Stomach (tissue), 9 donors: ENCODE measurements around the gene KIAA1671. TPM values are rescaled to one million over a fixed set of nuclear protein-coding genes. Genes with fewer than 3 reads are reported as not detected.

Experiments used
- DNase-seq, 2 donors: peaks; one replicate each; pipeline versions ENCODE4 v3.0.0 to v3.0.0-alpha.2; 2013 to 2019
- H3K27ac ChIP-seq, 5 donors: fragments of 200-600 bp in 4 of 5; sonication (generic) in 4 of 5; one replicate each; pipeline ENCODE4 v1.5.1; 2013 to 2019; ENCODE audit warnings: mild to moderate bottlenecking in 1 of 5, moderate library complexity in 1 of 5
- H3K27me3 ChIP-seq, 3 donors: fragments of 200-600 bp; sonication (generic); one replicate each; pipeline ENCODE4 v1.5.1; 2017 to 2019; ENCODE audit warnings: mixed run types in 1 of 3
- H3K36me3 ChIP-seq, 4 donors: fragments of 200-600 bp; sonication (generic); 1 replicate in 3 of 4; 2 replicates in 1 of 4; pipeline ENCODE4 v1.5.1; 2016 to 2019
- H3K4me1 ChIP-seq, 4 donors: fragments of 200-600 bp; sonication (generic); one replicate each; pipeline ENCODE4 v1.5.1; 2016 to 2019
- H3K4me3 ChIP-seq, 4 donors: fragments of 200-600 bp; sonication (generic) in 3 of 4; one replicate each; pipeline ENCODE4 v1.5.1; 2016 to 2019; ENCODE audit warnings: mild to moderate bottlenecking in 1 of 4
- H3K9me3 ChIP-seq, 4 donors: fragments of 200-600 bp; sonication (generic); one replicate each; pipeline ENCODE4 v1.5.1; 2016 to 2019
- CTCF ChIP-seq, 7 experiments: fragments of 450-650 bp in 4 of 7; fragments of 200-600 bp in 3 of 7; sonication (generic) in 3 of 7; IDR thresholded peaks; one replicate each; pipeline ENCODE4 v1.5.1; 2016 to 2019; ENCODE audit warnings: antibody characterized with exemption in 7 of 7, control low read depth in 2 of 7, mild to moderate bottlenecking in 1 of 7
- EP300 ChIP-seq: sonication (generic); formaldehyde crosslinking; IDR thresholded peaks from one replicate; pipeline ENCODE4 v1.6.1; 2017; ENCODE audit warnings: antibody characterized with exemption
- POLR2A ChIP-seq, 4 donors: fragments of 450-650 bp; IDR thresholded peaks; one replicate each; pipeline ENCODE4 v1.6.1; 2016; ENCODE audit warnings: antibody characterized with exemption in 4 of 4, control low read depth in 2 of 4, mild to moderate bottlenecking in 1 of 4, moderate library complexity in 1 of 4
- POLR2AphosphoS5 ChIP-seq, 3 donors: sonication (generic); formaldehyde crosslinking; IDR thresholded peaks; one replicate each; pipeline ENCODE4 v1.6.1; 2016; ENCODE audit warnings: antibody characterized with exemption in 3 of 3
- WGBS, 5 donors: extraction: QIAGEN DNeasy Blood & Tissue Kit in 3 of 5; methylation state at CpG; one replicate each; pipeline versions ENCODE4 v1.1.5 to v1.1.7; 2013 to 2018; 5-methylcytosine and 5-hydroxymethylcytosine counted together
- intact Hi-C: fragments of 100-400 bp; cut with DNase I; formaldehyde crosslinking; loops from one replicate; pipeline ENCODE4 v1.15.1; 2023; ENCODE audit warnings: low total_unique reads
- polyA plus RNA-seq, 3 donors: library from polyadenylated mRNA; stranded (reverse); fragments of 200-250 nt; gene quantifications; one replicate each; pipeline ENCODE4 v1.2.3, GENCODE V29; 2013
- total RNA-seq, 5 donors: library from RNA; depleted of rRNA; stranded (reverse); fragments of >200 nt; gene quantifications; one replicate each; pipeline versions ENCODE4 v1.1.0 to v1.2.3, GENCODE V29; 2014 to 2016
- donor health status: healthy with polysubstance abuse.
- donor health status: Bipolar disorder and iron deficiency.
- donor health status: healthy.

Gene KIAA1671
- total and polyA plus RNA-seq, 8 donors = 5.7 to 80.5 (median 32.5) TPM

- 82 to 90% (median 86%) methylated on average over 5 to 8 of the region's 8 CpGs for WGBS, 5 donors
- H3K36me3 ChIP-seq = no peaks in the 10 kb centered on the region
- DNase-seq = no peak
- H3K27me3 ChIP-seq = no peaks in the 10 kb centered on the region
- TF ChIP-seq POLR2AphosphoS5 (IDR thresholded peaks at IDR 0.05) (no peak), POLR2A (IDR thresholded peaks at IDR 0.05) (no peak), EP300 (no peak), CTCF (IDR thresholded peaks at IDR 0.05) (no peak)
- H3K9me3 ChIP-seq = no peaks in the 10 kb centered on the region
- H3K27ac ChIP-seq = no peak overlapping the region
- peaks cover 6 to 38% (median 23%) of the 10 kb centered on the region in 4 donors for H3K4me1 ChIP-seq
- no peak overlapping the region for H3K4me3 ChIP-seq
- intact Hi-C loops = no loop called here
Measured at GRCh38 chr22:24968066-24968561, 15.6 kb downstream of the KIAA1671 start.

GRCh38 chr22:24969560-24970301, 17.2 kb downstream of the KIAA1671 start:
- H3K27ac ChIP-seq = peak overlapping the region in 3 of 5 donors; percentile 41 to 59 (median 44)
- no peaks in the 10 kb centered on the region for H3K27me3 ChIP-seq
- 47 to 57% (median 53%) methylated on average over 10 to 12 of the region's 12 CpGs for WGBS, 5 donors
- no peaks in the 10 kb centered on the region for H3K36me3 ChIP-seq
- TF ChIP-seq POLR2AphosphoS5 (IDR thresholded peaks at IDR 0.05) (no peak), POLR2A (IDR thresholded peaks at IDR 0.05) (no peak), EP300 (no peak), CTCF (IDR thresholded peaks at IDR 0.05) (no peak)
- H3K4me3 ChIP-seq = no peak overlapping the region
- H3K9me3 ChIP-seq = no peaks in the 10 kb centered on the region
- H3K4me1 ChIP-seq = peaks cover 6 to 49% (median 24%) of the 10 kb centered on the region in 4 donors
- intact Hi-C loops = no loop called here
- peak in 1 of 2 donors; percentile 37 for DNase-seq

GRCh38 chr22:24972369-24972768, 19.9 kb downstream of the KIAA1671 start:
- 76 to 98% (median 93%) methylated on average over 2 of the region's 2 CpGs for WGBS, 5 donors
- no peaks in the 10 kb centered on the region for H3K9me3 ChIP-seq
- intact Hi-C loops = no loop called here
- H3K27ac ChIP-seq = no peak overlapping the region
- TF ChIP-seq POLR2AphosphoS5 (IDR thresholded peaks at IDR 0.05) (no peak), CTCF (IDR thresholded peaks at IDR 0.05) (no peak), POLR2A (IDR thresholded peaks at IDR 0.05) (no peak), EP300 (no peak)
- no peak for DNase-seq
- no peaks in the 10 kb centered on the region for H3K27me3 ChIP-seq
- no peaks in the 10 kb centered on the region for H3K36me3 ChIP-seq
- no peak overlapping the region for H3K4me3 ChIP-seq
- H3K4me1 ChIP-seq = peaks cover 15 to 54% (median 26%) of the 10 kb centered on the region in 4 donors

- no peak overlapping the region for H3K4me3 ChIP-seq
- no peaks in the 10 kb centered on the region for H3K9me3 ChIP-seq
- intact Hi-C loops = no loop called here
- TF ChIP-seq POLR2AphosphoS5 (IDR thresholded peaks at IDR 0.05) (peak in 1 of 3 donors; percentile 47), CTCF (IDR thresholded peaks at IDR 0.05) (no peak)
- H3K36me3 ChIP-seq = no peaks in the 10 kb centered on the region
- no peaks in the 10 kb centered on the region for H3K27me3 ChIP-seq
- peaks cover 22 to 53% (median 32%) of the 10 kb centered on the region in 4 donors for H3K4me1 ChIP-seq
- DNase-seq = peak; percentile 62 to 80
- WGBS, 5 donors = 27 to 61% (median 44%) methylated on average over 6 of the region's 6 CpGs
- peak overlapping the region; percentile 14 to 69 (median 56) for H3K27ac ChIP-seq
Measured at GRCh38 chr22:24973872-24974271, 21.4 kb downstream of the KIAA1671 start.
